COR-L47 (cell line): ENCODE results near the gene DYNLRB1.

Experiments used
- DNase-seq: peaks from one replicate; lab custom pipeline; 2025; lab: John Stamatoyannopoulos, UW

Gene DYNLRB1

GRCh38 chr20:34579191-34579978 is 63.2 kb downstream of the DYNLRB1 start:
- no peak for DNase-seq

GRCh38 chr20:34579979-34580940 is 64.0 kb downstream of the DYNLRB1 start:
- DNase-seq: no peak

GRCh38 chr20:34581341-34582184 is 65.3 kb downstream of the DYNLRB1 start:
- DNase-seq: no peak

GRCh38 chr20:34582221-34582620 is 66.0 kb downstream of the DYNLRB1 start:
- no peak for DNase-seq

GRCh38 chr20:34582911-34583310 is 66.7 kb downstream of the DYNLRB1 start:
- DNase-seq: no peak

- no peak for DNase-seq
Measured at GRCh38 chr20:34583544-34583943, 67.3 kb downstream of the DYNLRB1 start.

- no peak for DNase-seq
Measured at GRCh38 chr20:34585019-34585418, 68.8 kb downstream of the DYNLRB1 start.

- no peak for DNase-seq
Measured at GRCh38 chr20:34586488-34587163, 70.4 kb downstream of the DYNLRB1 start.
